Stimulated activated CD8-positive, alpha-beta memory T cell treated with anti-CD3 and anti-CD28 coated beads, Interleukin-12 subunit alpha, Interleukin-12 subunit beta, amount 100 ng/mL, for 4 hours (primary cell): Measurements from ENCODE around the gene LRRC3C.
"Not testable (repeated sequence)": the region's sequence is repeated elsewhere in the genome, so short reads cannot be mapped to it uniquely, and the experiment has no call there.

ENCODE experiments used
- DNase-seq: peaks from one replicate; pipeline ENCODE4 v3.0.0-alpha.2; 2020; ENCODE audit warnings: low read depth

Gene LRRC3C

GRCh38 chr17:39924691-39925055 lies 2.9 kb upstream of the LRRC3C start:
- no peak for DNase-seq

DNA sequence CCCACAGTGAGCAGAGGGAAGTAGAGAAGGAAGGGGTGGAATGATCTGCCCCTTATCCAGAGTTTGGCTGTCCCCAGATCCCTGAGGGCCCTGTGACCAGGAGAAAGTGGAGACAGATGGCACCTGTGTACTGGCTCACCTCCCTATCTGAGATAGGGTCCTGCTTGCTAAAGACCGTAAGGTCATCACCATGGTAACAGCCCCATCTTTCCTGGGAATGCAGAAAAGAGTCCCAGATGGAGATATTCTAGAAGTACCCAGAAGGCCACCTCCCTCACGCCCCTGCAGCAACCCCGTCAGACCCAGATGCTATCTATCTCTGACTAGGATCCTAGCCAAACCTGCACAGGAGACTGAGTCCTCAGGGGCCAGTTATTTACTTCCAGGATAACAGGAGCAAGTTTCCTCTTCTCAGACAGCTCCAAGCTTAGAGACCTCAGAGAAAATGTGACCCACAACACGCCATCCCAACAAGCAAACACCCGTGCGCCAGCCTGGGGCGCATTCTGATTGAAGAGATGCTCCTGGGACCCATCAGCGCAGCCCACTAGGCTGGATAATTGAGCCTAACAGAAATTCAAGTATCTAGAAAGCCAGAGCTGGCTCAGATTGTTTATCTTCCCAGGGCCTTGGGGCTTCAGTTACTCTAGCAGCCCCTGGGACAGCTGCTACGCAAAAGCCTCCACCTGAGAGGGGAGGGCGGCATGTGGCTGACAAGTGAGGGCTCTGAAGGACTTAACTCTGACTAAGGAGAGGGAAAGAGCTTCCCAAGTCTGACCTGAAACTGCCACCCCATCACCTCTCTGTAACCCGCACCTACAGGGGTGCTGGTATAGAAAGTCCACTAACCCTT lies 2.0 kb upstream of the LRRC3C start:
- DNase-seq = no peak

- no peak for DNase-seq
Observed at GRCh38 chr17:39926135-39926587, 1.4 kb upstream of the LRRC3C start.

DNA sequence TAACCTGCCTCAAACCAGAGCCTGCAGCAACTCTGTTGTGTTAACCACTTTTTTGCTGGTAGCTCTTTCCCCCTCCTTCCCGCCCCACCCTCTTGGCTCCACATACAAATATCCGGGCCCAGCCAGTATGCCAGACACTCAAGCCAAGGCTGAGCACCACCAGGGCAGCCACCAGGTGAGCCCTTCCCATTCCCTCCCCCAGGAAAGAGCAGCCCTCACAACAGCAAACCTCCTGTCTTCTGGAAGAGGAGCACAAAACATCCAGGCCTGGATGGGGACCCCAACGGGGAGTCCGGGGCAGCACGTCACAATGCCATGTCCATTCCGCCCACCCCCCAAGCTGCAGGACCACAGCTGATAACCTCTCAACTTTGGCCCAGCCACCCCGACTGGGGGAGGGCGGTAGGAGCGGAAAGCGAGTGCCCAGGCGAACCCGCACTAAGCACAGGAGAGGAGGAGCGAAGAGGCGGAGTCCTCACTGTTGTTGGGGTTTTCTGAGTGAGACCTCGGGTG lies 888 bp upstream of the LRRC3C start:
- DNase-seq = peak; percentile 23

GRCh38 chr17:39927929-39928857 lies 661 bp downstream of the LRRC3C start:
- no peak for DNase-seq

DNA sequence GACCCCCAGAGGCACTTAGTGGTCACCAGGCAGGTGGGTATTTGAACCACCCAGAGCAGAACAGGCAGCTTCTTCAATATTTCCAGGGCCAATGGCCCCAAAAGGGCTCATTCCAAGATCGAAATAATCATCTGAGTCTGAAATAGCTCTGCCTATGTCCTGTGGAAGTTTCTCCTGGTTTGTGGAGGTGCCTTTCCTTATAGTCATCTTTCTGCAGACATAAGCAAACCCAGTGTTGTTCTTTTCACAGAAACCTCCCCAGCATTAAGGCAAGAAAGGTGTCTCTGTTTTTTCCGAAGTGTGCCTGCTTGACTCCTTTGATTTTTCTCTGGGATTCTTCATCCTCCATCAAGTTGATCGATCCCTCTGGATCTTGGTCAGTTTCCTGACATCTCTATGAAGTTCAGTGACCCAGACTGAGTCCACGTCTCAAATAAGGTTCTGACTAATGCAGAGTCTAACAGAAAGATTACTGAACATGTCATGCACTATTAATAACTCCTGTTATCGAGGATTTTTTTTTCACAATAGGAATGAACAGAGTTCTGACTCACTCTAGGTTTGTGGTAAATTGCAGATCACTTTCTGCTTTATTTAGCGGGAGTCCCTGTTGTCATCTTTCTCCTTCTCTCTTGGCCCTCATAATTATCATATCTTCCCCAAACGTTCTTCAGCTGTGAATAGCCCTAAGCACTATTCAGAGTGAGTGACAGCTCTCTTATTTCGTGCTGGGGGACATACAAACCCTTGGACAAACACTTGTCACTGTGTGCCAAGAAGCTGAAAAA lies 1.5 kb downstream of the LRRC3C start:
- no peak for DNase-seq

GRCh38 chr17:39929646-39930407 lies 2.3 kb downstream of the LRRC3C start:
- no peak for DNase-seq

DNA sequence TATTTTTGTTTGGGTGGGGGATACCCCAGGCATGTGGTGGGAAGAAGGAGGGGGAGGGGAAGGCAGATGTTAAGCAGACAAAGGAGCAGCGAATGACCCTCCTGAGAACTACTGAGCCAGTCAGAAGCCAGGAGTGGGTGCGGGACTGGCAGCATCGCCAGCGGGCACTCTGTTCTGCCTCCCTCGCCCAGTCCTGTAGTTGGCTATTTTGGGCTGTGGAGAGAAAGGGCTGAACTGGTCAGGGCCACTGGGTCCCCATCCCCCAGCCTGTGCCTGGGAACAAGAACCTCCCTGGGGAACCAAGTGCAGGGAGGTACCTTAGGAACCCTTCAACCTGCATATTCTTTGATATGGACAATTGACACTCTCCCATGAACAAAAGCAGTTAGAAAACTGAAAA lies 6.4 kb downstream of the LRRC3C start:
- no peak for DNase-seq

DNA sequence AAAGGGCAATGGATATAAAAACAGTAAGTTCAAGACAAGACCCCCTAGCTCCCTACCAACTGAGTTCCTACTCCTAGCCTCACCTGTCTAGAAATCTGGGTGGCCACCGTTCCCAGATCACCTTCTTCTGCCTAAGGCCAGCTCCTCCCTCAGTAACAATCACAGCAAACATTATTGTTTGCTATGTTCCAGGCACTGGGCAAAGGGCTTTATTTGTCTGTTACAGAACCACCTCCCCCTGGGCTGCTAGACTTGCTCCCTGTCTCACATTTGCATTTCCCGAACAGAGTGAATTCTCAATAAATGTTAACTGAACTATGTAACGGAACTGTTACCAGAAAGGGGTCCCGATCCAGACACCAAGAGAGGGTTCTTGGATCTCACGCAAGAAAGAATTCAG lies 6.8 kb downstream of the LRRC3C start:
- DNase-seq = no peak

DNA sequence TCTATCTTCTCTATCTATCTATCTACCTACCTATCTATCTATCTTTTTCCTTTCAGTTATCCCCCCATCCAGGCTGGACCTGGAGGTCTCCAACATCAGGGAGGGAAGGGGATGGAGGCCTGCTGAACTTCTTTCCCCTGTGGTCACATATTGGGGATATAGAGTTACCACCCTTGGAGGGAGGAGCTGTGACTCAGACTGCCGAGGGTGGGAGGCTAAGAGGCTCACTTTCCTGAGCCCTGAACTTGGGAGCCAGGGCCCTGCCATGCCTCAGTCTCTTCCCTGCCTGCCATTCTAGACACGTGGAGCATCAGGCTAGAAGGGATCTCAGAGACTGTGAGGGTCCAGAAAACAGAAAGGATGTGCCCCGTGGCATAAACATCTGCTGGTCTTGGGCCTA lies 8.4 kb downstream of the LRRC3C start:
- no peak for DNase-seq

- DNase-seq = no peak
Observed at GRCh38 chr17:39937447-39937846, 9.9 kb downstream of the LRRC3C start.

- no peak for DNase-seq
Observed at GRCh38 chr17:39938140-39938869, 10.8 kb downstream of the LRRC3C start.

GRCh38 chr17:39939106-39939505 lies 11.6 kb downstream of the LRRC3C start:
- DNase-seq = no peak

DNA sequence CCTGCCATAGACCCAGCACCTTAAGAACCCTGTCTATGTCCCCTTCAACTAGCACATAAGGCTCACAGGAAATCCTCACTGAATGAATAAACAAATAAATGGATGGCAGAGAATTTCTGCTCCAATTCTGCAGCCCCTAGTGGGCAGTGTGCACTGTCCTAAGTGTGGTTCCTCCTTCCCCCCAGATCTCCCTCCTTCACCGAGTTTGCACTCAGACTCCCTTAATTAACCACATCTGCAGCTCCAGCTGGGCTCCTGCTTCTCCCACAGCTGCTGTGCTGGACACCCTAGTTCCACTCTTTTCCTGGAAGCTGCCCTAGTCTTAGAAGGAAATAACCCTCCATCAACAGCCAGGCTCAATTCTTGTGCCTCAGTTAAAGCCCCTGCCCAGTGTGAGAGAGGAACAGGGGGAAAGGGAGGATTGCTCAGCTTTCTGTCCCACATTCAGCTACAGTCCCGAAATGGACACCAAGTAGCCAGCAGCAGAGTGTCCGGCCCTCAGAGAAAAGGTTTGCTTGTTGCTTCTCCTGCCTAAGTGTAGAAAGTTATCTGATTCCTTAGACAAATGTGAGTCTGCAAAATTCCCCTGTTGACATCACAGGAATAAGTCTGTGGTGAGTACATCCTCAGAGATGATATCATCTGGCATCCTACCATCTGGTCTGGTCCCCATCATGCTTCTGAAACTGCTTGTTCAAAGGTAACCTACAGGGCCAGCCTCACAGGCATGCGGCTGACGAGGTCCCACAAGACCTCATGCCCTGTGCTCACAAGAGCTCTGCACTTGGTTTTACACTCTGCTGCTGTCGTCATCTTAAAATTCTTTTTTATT lies 12.3 kb downstream of the LRRC3C start:
- DNase-seq = no peak

- no peak for DNase-seq
Observed at GRCh38 chr17:39943702-39944392, 16.3 kb downstream of the LRRC3C start.

- no peak for DNase-seq
Observed at GRCh38 chr17:39944393-39944711, 16.8 kb downstream of the LRRC3C start.

DNA sequence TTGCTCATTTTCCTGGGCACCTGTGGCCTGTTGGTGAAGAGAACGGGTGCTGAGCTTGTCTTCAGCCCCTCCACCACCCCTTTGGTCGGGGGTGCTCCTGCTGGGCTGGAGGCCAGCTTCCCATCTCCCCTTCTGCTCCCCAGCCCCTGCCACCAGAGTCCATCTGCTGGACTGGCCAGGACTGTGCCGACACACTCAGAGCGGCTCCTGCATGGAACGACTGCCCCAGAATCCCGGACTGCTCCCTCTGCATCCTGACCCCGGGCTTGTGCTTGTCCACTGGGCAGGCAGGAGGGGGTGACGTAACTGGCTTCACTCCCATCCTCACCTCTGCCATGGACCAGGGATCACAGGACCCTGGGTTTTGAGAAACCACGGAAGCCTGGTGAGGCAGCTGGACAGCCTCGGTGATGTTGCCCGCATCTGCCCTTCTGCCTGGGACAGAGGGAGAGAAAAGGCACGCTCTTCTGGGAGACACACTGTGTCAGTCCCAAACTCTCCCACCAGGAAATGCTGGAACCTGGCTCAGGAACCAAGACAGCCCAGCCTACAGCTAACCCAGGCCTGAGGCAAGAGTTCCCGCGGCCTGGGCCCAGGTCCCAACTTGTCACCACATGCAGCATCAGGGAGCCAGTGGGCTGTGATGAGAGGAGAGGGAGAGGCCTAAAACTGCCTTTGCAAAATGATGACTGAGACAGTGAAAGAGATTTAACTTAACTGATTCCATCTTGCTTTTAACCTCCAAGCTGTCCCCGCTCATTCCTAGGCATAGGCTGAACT lies 19.2 kb downstream of the LRRC3C start:
- DNase-seq = no peak

GRCh38 chr17:39948489-39948828 lies 20.9 kb downstream of the LRRC3C start:
- not testable (repeated sequence) for DNase-seq
